Stimulated activated CD4-positive, alpha-beta T cell treated with anti-CD3 and anti-CD28 coated beads, Interleukin-1b, Interleukin-23, amount 100 ng/mL, for 1 hour (primary cell): ENCODE results near the gene PSIP1.
A peak's percentile ranks its signal among the peaks of the same experiment; 100 is the strongest.
"Not testable (repeated sequence)": the region's sequence is repeated elsewhere in the genome, so short reads cannot be mapped to it uniquely, and the experiment has no call there.

Experiments used
- DNase-seq, 2 donors: peaks; one replicate each; pipeline ENCODE4 v3.0.0-alpha.2; 2020; ENCODE audit warnings: low read depth in 2 of 2

The PSIP1 gene

DNA sequence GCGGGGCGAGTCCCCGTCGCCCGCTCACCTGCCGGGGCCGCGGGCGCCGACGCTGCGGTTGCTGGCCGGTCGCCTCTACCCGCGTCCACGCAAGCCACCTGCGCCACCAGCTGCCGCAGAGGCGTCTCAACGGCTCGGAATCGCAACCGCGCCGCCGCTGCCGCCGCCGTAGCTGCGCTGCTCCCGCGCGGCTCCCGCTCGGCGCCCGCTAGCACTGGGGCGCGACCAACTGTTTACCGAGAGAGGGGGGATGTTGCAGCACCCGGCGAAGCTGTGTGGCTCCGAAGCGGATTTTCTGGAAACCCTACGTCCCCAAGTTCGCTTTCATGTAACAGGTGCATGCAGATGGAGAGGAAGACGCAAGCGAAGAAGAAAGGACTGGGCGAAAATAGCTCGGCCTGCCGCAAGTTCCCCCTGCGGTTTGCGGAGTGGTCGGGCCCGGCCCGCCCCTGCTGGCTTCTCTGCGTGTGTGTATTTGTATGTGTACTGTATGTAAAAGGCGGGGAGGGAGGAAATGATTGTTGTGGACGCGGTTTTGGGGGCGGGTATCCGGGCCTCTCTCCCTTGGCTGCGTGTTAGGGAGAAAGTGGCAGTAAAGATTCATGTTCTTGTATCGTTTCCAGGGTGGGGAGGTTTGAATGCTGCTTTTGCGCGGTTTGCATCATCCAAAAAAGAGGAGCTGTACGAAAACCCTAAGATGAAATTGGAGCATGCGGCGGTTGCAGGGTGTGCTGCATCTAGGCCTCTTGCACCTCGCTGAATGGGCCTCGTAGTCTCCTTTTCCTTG lies at the start of gene PSIP1:
PSIP1 (minus strand) TSS at position 182 of the 787 bp plus-strand sequence. CDS start 782 bp downstream, outside the sequence.
- peak; percentile 64 to 71 for DNase-seq

DNA sequence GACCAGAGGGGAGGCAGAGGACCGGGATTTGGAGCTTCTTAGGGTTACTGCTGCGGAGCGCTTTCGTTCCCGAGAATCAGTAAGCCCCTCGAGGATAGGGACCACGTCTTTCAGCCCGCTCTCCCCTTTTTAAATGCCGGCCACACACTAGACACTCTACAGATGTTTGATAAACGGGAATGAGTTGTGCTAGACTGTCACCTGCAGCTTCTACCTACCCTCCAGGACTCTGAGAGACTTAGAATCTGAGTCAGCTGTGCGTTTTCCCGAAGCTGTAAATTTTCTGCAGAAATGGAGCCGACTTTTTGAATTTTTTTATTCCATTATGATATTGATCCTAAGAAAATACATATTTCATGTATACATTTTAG lies 42.7 kb upstream of the PSIP1 start:
- no peak for DNase-seq

- DNase-seq, result peak; percentile 57 to 60
These were observed 42.1 kb upstream of the PSIP1 start, which contains the start of gene CCDC171 for GRCh38 chr9:15552636-15553527. Gene CCDC171 (plus strand): TSS chr9:15553043. CDS start chr9:15564089, 11,046 bp downstream.

GRCh38 chr9:15549611-15550010 lies 38.8 kb upstream of the PSIP1 start:
- DNase-seq, result no peak

- no peak for DNase-seq
These were observed 32.5 kb upstream of the PSIP1 start for GRCh38 chr9:15543047-15543813.

DNA sequence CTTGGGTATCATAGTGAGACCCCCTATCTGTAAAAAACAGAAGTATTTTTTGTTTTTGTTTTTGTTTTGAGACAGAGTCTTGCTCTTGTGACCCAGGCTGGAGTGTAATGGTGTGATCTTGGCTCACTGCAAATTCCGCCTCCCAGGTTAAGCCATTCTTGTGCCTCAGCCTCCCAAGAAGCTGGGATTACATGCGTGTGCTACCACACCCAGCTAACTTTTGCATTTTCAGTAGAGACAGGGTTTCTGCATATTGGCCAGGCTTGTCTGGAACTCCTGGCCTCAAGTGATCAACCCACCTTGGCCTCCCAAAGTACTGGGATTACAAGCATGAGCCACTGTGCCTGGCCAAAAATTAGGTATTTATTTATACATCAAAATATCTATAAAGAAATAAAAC lies 31.9 kb upstream of the PSIP1 start:
- no peak for DNase-seq

- no peak for DNase-seq
These were observed 31.1 kb upstream of the PSIP1 start for GRCh38 chr9:15541872-15542271.

- DNase-seq, result no peak
These were observed 20.6 kb upstream of the PSIP1 start for GRCh38 chr9:15531380-15531779.

DNA sequence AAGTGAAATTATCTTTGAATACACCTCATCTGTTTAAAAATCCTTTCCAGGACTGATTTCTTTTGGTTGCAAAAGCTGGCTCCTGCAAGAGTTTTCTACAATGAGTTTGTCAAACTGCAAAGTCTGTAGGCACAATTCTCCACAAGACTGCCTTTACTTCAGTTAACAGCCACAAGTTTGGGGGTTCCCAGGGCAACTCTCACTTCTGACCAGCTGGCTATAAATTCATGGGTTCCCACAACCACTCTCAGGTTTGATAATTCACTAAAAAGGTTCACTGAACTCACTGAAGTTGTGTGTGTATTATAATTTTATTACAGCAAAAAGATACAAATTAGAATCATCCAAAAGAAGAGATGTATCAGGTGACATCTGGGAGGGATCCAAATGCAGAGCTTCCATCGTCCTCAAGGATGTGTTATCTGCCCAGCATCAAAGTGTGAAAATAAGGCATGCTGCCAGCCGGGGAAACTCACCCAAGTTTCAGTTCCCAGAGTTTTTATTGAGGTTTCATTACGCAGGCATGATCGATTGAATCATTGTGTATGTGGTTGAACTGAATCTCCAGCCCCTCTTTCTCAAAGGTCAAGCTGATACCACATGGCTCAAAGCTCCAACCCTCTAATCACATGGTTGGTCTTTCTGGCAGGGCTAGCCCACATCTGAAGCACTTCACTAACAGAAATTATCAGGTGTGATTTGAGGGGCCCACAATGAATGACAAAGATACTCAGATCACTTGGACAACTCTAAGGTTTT lies 19.0 kb upstream of the PSIP1 start:
- no peak for DNase-seq

GRCh38 chr9:15527035-15527434 lies 16.3 kb upstream of the PSIP1 start:
- not testable (repeated sequence) for DNase-seq

DNA sequence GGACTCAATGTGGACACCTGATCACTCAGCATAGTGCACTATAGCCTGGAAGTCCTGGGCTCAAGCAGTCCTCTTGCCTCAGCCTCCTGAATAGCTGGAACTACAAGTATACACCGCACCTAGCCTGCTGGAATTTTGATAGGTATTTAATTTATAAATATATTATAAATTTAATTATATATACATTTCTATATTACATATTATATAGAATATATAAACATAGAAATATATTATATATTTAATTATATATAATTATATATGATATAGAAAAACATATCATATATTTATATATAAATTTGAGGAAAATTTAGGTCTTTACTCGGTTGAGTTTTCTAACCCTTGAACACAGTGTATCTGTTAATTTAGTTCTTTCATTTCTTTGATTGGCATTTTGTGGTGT lies 15.2 kb upstream of the PSIP1 start:
- DNase-seq, result no peak

GRCh38 chr9:15524845-15525455 lies 14.2 kb upstream of the PSIP1 start:
- DNase-seq, result no peak

- DNase-seq, result no peak
These were observed 11.5 kb upstream of the PSIP1 start for GRCh38 chr9:15522130-15522755.

DNA sequence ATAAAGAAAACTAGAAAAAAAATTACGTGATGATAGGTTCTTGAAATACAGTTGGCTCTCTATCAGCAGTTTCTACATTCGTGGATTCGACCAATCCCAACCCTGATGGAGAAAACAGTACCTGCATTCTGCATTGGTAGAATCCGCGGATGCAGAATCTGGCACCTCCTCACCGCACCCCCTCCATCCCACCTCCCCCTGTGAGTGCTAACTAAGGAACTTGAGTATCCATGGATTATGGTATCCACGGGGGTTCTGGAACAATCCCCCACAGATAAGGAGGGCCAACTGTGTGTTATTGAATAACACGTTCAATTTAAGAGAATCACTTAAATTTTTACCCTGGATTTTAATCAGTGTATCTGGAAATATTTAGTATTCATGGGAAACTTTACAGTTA lies 10.5 kb upstream of the PSIP1 start:
- no peak for DNase-seq

DNA sequence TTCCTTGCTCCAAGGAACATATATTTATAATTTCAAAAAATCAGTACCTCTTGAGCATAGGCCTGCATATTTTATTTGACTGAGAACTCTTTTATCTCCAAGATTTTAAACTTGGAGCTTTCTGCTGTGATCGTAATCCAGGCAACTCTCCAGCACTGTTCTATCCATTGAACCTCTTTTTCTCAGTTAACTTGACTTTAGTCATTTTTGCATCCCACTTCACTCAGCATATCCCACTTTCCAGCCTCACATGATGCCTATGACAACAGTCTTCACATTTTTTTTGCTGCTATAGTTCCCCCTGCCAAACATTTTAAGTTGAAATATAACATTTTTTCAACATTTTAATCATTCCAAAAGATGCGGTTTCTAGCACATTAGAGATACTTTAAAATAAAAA lies 9.1 kb upstream of the PSIP1 start:
- no peak for DNase-seq

- DNase-seq, result no peak
These were observed 2.6 kb upstream of the PSIP1 start for GRCh38 chr9:15513335-15513734.

DNA sequence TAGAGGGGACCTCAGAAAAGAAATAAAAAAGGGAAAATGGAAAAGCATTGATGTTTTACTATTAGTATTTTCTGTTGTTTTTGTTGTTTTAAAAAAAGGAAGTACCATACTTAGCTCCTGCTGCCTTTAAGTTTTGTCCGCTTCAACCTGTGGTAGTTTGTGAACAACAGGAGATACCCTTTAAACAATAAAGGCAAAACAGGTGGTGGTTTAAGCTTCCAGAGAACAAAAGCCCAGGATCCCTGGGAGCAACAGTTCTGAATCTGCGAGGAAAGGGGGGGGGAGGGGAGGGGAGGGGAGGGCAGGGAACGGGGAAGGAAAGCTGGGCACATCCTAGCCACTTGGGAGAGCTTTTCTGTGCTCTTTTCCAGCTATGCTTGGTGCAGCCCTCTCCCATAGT lies 2.1 kb upstream of the PSIP1 start:
- DNase-seq, result no peak

DNA sequence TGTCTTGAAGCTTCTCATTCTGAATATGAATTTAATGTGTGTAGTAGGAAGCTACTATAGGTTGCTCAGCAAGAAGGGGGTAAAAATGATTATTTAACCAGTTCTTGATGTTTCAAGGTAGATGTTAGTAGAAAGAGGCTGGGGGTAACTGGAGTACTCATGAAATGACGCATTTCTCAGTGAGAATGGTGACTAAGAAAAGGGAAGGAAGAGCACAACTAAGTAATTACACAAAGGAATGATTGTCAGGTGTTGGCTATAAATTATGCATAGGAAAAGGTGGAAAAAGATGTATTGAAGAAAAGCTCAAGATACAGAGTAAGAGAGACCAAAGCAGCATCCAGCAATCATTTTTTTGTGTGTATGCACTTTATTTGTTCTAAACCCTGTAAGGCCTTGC lies 1.4 kb upstream of the PSIP1 start:
- no peak for DNase-seq

GRCh38 chr9:15509931-15510788 lies 610 bp downstream of the PSIP1 start:
- DNase-seq, result peak; percentile 11 to 40
